Measurements from ENCODE around the gene NOVA2. TPM values are rescaled to one million over a fixed set of nuclear protein-coding genes. Genes with fewer than 3 reads are reported as not detected.

The NOVA2 gene
- total and polyA plus RNA-seq, 2 donors (not counting 3 experiments of a cell fraction or from before 2014, with no cell fraction given), result 5.6 to 34.2 TPM

- TF ChIP-seq CTCF (IDR thresholded peaks at IDR 0.05; ENCODE audit: extremely low read depth in 1 of 2, insufficient read depth in 1 of 2, low read depth in 1 of 2, low read length in 2 of 2), result peak; percentile 56 to 86
- TF ChIP-seq POLR2A (IDR thresholded peaks at IDR 0.05; ENCODE audit: low read depth, low read length), result no peak
- no peak for TF ChIP-seq POLR2AphosphoS5 (IDR thresholded peaks at IDR 0.05; ENCODE audit: insufficient read depth, low read depth, low read length)
- no peak overlapping the region for H3K9ac ChIP-seq (replicated peaks; ENCODE audit: extremely low read depth, insufficient read depth, low read length)
Measured at GRCh38 chr19:46016426-46017094, 42.9 kb upstream of the NOVA2 start.

More at GRCh38 chr19:46016426-46017094, 42.9 kb upstream of the NOVA2 start:
- no peak overlapping the region for H3K27ac ChIP-seq (ENCODE audit: insufficient read depth, low read depth, low read length)
- no peaks in the 10 kb centered on the region for H3K79me2 ChIP-seq (ENCODE audit: control insufficient read depth, insufficient read depth, low read length)
- H3K36me3 ChIP-seq (ENCODE audit: control insufficient read depth in 2 of 2, extremely low read depth in 1 of 2, insufficient read depth in 2 of 2, low read length in 2 of 2), result peaks cover 0 to 5% of the 10 kb centered on the region in 2 experiments
- peak overlapping the region; percentile 47 to 69 (median 59) for H3K4me3 ChIP-seq (replicated peaks in 1 of 3; ENCODE audit: insufficient read depth in 1 of 3, low read depth in 1 of 3, low read length in 3 of 3)
- H4K20me1 ChIP-seq (replicated peaks; ENCODE audit: control insufficient read depth, extremely low read depth, insufficient read depth, low read length), result no peaks in the 10 kb centered on the region
- no peaks in the 10 kb centered on the region for H3K9me3 ChIP-seq (replicated peaks; ENCODE audit: control insufficient read depth, insufficient read depth, low read length)
- H3K27me3 ChIP-seq (ENCODE audit: control insufficient read depth in 2 of 2, insufficient read depth in 2 of 2, low read length in 2 of 2), result peaks cover 4 to 8% of the 10 kb centered on the region in 2 experiments
- dilution Hi-C loops (cut with MboI; ENCODE audit: extremely low pct_ligation_motif_present, low sequenced_read_pairs) (no loop called here), intact Hi-C loops (cut with micrococcal nuclease) (loop anchor here (2.0 to 5.0 kb wide), 2 partner anchors 89 to 102 kb away; partner anchors contain the start of gene NANOS2)
- peaks cover 11% of the 10 kb centered on the region for H3K4me1 ChIP-seq (ENCODE audit: control insufficient read depth, extremely low read depth, insufficient read depth, low read length)
- ChIA-PET POLR2A (no interaction called here), CTCF (interaction anchor here (0.6 to 3.0 kb wide), 27 partner anchors 11 to 248 kb away, joined by 3 to 52 read pairs (median 4); partner anchors contain the start of genes CCDC61, MYPOP, NOVA2 and SYMPK)
- FAIRE-seq, result peak; percentile 58
- BruUV-seq (replicated peaks), result no TSS peak
- no peaks in the 10 kb centered on the region for H3K9me1 ChIP-seq (replicated peaks; ENCODE audit: control insufficient read depth, extremely low read depth, insufficient read depth, low read length)
- DNase-seq (ENCODE audit: low read depth, low spot score), result peak; percentile 76
- peak overlapping the region; percentile 93 for H2AFZ ChIP-seq (ENCODE audit: low read depth, low read length)
- peak overlapping the region; percentile 95 for H3K4me2 ChIP-seq (ENCODE audit: insufficient read depth, low read length)
